HEK293 (cell line): ENCODE measurements around the gene ZER1.

Experiments
- ZNF175 ChIP-seq: fragments of 450-650 bp; formaldehyde crosslinking; IDR thresholded peaks from 2 replicates; pipeline ENCODE4 v1.5.1; 2016; ENCODE audit warnings: missing biosample characterization, missing genetic modification characterization
- ZNF292 ChIP-seq: fragments of 450-650 bp; formaldehyde crosslinking; IDR thresholded peaks from 2 replicates; pipeline ENCODE4 v1.5.1; 2016; ENCODE audit warnings: low read depth, missing biosample characterization, missing genetic modification characterization, borderline replicate concordance
- ZNF416 ChIP-seq: fragments of 450-650 bp; formaldehyde crosslinking; IDR thresholded peaks from 2 replicates; pipeline ENCODE4 v1.5.1; 2016; ENCODE audit warnings: missing biosample characterization, missing genetic modification characterization
- TF ChIP-seq, protein P1 (sequence below): fragments of 450-650 bp; formaldehyde crosslinking; IDR thresholded peaks from 2 replicates; pipeline ENCODE4 v1.5.1; 2016; ENCODE audit warnings: missing biosample characterization, missing genetic modification characterization
- TF ChIP-seq, protein P2 (sequence below): fragments of 450-650 bp; formaldehyde crosslinking; IDR thresholded peaks from 2 replicates; pipeline ENCODE4 v1.5.1; 2016; ENCODE audit warnings: missing biosample characterization, missing genetic modification characterization
- TF ChIP-seq, protein P3 (sequence below): fragments of 450-650 bp; formaldehyde crosslinking; IDR thresholded peaks from 2 replicates; pipeline ENCODE4 v1.5.1; 2016; ENCODE audit warnings: missing biosample characterization, missing genetic modification characterization, low read depth

DNA sequence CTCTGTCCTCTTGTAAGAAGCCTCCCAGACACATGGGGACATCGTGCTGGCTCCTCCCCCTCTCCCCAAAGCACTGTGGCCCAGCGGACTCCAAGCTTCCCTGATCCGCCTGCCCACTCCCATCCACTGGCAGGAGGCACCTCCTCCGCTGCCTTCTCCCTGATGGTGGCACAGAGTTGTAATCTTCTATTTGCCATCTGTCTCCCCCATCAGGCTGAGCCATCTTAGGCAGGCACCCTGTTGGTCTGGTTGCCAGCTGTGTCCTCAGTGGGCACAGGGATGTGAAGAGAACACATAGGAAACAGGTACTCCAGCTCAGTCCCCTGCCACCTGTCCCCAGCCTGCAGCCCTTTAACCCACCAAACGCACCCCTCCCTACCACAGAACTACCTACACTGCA, 42.4 kb downstream of the ZER1 start:
- TF ChIP-seq ZNF416 (tag by site-specific recombination), result no peak
- TF ChIP-seq ZNF175 (tag by site-specific recombination), result no peak
- TF ChIP-seq, protein P1, sequence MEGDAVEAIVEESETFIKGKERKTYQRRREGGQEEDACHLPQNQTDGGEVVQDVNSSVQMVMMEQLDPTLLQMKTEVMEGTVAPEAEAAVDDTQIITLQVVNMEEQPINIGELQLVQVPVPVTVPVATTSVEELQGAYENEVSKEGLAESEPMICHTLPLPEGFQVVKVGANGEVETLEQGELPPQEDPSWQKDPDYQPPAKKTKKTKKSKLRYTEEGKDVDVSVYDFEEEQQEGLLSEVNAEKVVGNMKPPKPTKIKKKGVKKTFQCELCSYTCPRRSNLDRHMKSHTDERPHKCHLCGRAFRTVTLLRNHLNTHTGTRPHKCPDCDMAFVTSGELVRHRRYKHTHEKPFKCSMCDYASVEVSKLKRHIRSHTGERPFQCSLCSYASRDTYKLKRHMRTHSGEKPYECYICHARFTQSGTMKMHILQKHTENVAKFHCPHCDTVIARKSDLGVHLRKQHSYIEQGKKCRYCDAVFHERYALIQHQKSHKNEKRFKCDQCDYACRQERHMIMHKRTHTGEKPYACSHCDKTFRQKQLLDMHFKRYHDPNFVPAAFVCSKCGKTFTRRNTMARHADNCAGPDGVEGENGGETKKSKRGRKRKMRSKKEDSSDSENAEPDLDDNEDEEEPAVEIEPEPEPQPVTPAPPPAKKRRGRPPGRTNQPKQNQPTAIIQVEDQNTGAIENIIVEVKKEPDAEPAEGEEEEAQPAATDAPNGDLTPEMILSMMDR (tag by site-specific recombination), result no peak
- TF ChIP-seq, protein P2, sequence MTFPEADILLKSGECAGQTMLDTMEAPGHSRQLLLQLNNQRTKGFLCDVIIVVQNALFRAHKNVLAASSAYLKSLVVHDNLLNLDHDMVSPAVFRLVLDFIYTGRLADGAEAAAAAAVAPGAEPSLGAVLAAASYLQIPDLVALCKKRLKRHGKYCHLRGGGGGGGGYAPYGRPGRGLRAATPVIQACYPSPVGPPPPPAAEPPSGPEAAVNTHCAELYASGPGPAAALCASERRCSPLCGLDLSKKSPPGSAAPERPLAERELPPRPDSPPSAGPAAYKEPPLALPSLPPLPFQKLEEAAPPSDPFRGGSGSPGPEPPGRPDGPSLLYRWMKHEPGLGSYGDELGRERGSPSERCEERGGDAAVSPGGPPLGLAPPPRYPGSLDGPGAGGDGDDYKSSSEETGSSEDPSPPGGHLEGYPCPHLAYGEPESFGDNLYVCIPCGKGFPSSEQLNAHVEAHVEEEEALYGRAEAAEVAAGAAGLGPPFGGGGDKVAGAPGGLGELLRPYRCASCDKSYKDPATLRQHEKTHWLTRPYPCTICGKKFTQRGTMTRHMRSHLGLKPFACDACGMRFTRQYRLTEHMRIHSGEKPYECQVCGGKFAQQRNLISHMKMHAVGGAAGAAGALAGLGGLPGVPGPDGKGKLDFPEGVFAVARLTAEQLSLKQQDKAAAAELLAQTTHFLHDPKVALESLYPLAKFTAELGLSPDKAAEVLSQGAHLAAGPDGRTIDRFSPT (tag by site-specific recombination), result no peak
- TF ChIP-seq, protein P3, sequence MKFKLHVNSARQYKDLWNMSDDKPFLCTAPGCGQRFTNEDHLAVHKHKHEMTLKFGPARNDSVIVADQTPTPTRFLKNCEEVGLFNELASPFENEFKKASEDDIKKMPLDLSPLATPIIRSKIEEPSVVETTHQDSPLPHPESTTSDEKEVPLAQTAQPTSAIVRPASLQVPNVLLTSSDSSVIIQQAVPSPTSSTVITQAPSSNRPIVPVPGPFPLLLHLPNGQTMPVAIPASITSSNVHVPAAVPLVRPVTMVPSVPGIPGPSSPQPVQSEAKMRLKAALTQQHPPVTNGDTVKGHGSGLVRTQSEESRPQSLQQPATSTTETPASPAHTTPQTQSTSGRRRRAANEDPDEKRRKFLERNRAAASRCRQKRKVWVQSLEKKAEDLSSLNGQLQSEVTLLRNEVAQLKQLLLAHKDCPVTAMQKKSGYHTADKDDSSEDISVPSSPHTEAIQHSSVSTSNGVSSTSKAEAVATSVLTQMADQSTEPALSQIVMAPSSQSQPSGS, result no peak
- TF ChIP-seq ZNF292 (tag by site-specific recombination), result no peak
